GM21529 (cell line): ENCODE data around the gene C12orf75.
A peak's percentile ranks its signal among the peaks of the same experiment; 100 is the strongest.
"Not testable (repeated sequence)": the region's sequence is repeated elsewhere in the genome, so short reads cannot be mapped to it uniquely, and the experiment has no call there.

Experiments used
- ATAC-seq: cut with Tn5 transposase; IDR thresholded peaks from one replicate; pipeline ENCODE4 v1.9.1; 2021; ENCODE audit not compliant: unreplicated experiment

Gene C12orf75

DNA sequence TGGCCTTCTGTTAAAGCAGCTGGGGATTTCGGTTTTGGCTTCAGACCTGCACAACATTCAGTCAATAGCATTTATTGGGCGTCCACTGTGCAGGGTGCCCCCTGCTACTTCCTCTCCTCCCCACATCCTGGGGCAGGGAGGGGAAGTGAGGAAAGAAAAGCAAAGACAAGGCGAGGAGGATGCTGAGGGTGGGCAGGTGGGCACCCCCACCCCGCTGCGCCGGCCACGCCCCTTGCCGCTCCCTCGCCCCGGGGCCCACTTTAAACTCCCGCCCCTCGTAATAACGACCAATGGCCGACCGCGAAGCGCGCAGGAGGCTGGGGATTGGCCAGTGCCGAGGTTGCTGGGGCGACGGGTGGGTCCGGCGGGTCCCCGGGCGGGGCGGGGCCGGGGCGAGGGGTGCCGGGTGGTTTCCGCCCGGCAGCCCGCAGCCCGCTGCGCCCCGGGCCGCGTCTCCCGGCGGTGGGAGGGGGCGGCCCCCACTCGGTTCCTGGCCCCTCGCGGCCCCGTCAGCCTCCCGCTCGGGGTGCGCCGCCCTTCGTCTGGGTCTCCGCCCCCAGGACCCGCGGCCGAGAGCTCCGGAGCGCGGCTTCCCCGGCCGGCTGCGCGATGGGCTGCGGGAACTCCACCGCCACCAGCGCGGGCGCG lies at the start of gene C12orf75:
Gene C12orf75, plus strand, starts transcription at position 409 of the 648 bp plus-strand sequence. Its CDS starts 201 bp downstream, at position 610.
- ATAC-seq: peak; percentile 81

DNA sequence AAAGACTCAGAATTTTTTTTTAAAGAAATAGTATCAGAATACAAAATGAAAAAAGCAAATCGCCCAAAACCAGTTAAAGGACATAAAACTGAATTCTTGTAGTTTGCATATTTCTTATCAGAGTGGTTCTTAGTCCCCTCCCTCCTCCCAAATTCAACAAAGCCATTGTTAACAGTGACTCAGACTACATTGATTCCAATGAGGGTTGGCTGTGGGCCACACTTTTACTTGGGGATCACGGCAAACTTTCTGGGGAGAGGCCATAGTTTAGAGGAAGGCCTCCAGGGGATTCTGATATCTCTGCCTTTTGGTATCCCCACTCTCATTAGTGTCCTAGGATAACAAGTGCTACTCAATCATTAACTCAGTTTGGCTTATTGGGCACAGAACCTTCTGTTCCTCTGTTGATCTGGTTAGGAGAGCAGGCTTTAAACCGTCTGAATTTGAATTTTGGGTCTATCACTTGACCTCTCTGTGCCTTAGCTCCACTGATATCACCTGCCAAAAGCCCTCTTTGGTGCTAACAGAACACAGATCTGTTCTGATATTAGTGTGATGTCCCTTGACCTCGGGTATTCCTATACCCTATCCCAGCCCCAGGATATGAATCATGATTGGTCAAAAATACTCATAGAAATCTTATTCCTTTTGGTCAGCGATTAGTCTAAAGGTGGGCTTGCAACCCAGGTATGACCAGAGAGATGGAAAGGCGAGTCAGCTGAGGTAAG lies 49.4 kb upstream of the C12orf75 start:
- no peak for ATAC-seq

DNA sequence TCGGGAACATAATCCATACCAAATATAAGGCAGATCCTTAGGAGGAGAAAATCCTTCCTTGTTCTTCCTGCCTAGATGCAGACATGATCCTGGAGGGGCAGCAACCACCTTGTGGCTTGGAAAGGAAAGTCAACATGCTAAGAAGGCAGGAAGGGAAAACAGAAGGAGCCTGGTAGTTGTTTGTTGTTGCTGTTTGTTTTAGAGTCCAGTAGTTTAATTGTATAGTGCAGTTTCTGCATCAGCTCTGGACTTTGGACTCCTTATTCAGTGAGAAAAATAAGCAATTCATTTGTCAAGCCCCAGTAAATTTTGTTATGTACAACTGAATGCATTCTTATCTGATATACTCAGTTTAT lies 48.8 kb upstream of the C12orf75 start:
- no peak for ATAC-seq

DNA sequence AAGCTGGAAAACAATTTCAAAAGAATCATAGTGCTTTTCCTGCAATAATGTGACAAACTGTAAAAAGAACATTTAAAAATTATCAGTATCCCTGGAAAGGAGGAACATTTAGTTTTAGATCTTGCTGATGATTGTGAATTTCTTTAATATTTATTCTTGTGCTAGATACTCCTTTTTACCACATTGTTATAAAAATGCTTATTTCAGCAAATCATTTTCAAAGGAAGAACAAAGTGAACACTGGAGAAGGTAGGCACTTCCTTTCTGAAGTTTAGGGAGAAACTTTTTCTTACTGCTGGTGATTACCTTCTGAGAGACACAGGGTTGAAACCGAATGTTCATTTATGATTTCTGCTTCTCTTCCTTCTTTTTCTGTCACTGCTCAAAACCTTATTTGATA lies 45.1 kb upstream of the C12orf75 start:
- ATAC-seq: no peak

DNA sequence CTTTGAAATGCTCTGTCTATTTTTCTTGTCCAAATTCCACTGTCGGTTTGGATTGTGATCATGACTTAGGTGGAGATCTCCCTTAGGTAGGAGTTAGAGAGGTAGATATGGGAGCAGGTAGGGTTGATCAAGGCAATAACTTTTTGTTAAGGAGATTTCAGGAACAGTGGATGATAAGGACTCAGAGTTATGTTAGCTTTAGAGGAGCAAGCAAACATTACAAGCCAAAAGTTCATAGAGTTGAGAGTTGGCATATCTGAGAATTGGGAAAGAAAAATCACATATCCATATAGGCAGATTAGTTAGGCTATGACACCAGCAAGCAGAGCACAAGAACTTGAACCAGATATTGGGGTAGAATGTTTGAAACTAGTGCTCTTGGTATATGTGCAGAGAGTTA lies 43.1 kb upstream of the C12orf75 start:
- no peak for ATAC-seq

DNA sequence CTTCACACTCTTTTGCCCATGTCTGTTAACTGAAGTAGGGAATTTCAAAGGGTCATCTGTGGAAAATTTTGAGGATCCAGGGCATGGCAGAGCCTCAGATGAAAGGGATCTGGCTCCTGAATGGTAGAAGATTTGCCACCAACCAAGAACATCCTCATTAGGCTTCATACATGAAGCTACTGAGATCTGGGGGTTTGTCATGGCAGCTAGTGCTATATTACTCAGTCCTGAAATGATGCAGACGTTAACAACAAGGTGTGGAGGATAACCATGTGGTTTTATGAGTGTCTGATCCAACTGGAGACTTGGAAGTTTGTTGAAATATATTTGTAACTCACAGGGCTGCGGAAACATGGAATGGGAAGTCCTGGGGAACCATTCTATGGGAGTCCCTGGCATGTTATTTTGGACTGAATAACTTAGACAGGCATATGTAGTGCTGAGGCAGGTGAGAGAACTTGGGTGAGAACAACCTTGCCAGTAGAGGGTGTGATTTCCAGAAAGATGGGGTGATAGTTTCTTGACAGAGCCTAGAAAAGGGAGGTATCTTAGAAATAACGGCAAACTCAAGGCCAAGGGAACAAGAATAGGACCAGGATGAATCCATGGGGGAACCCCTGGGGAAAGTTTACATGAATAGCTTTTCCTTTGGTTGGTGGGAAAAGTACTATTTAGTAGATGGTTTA lies 42.0 kb upstream of the C12orf75 start:
- no peak for ATAC-seq

DNA sequence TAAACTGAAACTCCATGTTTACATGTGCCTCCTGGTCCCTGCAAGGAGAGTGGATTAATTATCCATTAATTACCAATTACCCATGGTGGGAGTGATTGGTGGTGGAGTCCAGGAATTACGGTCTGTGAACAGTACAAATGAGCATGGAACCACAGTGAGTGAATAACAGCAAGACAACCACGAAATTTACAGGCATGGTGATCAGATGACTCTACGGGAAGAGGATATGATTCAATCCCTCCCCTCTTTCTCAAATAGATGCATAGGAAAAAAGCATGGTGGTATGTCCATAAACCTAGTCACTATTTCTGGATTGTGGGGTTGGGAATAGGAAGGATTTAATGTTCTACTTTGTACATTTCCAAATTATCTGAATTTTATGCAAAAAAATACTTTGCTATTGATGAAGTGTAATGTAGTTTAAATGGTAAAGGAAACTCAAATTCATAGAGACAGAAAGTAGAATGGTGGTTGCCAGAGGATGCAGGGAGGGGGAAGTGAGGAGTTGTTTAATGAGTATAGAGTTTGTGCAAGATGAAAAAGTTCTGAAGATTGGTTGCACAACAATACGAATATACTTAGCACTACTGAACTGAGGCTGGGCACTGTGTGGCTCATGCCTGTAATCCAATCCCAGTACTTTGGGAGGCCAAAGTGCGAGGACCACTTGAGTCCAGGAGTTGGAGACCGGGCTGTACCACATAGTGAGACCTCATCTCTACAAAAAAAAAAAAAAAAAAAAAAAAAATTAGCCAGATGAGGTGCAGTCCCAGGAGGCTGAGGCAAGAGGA lies 41.2 kb upstream of the C12orf75 start:
- no peak for ATAC-seq

DNA sequence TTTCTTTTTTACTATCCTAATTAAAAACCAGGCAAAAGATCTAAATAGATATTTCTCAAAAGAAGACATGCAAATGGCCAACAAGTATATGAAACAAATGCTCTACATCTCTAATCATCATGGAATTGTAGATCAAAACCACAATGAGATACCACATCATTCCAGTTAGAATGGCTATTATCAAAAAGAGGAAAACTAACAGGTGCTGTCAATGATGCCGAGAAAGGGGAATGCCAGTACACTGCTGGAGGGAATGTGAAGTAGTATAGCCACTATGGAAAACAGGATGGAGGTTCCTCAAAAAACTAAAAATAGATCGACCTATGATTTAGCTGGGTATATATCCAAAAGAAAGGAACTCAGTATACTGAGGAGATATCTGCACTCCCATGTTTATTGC lies 39.0 kb upstream of the C12orf75 start:
- no peak for ATAC-seq

DNA sequence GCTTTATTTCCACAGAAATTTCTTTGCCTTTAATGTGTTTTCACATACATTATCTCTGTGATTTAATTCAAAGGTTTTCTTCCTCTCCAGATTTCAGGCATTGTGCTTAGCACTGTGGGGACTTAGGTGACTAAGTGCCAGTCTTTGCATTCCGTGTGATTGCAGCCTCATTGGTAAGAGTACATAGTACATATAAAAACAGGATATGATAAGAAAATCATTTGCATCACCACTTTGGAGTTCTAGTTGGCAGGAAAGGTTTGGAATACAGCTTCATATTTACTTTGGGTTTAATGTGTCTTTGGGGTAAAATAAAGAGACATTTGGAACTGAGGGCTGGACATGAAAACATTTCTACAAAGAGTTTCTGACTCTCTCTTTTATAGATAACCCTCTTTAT lies 37.8 kb upstream of the C12orf75 start:
- no peak for ATAC-seq

DNA sequence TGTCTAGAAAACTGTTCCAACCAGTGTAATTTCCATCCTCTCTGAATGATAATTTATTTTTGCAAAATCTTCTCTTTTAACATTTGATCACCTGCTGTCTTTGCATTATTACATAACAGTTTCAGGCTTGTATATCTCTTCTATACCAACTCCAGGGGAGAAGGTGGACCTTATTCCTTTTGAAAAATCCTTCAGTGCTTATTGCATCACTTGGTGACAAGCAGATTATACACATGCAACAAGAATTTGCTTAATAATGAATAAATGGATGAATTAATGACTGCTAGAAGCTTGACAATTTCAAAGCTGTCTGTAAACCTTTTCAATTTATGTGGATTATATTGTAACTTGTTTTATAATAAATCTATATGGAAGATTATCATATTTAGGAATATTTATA lies 37.3 kb upstream of the C12orf75 start:
- ATAC-seq: no peak

DNA sequence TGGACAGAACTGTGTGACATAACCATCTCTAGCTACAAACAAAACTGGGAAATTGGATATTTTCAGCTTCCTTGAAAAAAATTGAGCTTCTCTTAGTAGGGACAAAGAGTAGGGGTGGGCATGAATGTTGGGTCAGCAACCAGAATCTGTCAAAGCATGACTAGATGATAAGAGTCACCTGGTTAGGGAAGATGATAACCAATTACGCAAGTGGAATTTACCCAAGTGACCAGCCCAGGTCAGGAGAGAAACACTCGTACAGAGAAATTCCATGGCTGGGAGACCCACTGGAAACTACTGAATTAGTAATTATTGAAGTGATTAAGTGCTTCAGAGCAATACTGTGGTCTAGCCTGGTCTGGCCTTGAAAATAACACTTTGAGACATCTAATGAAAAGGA lies 36.3 kb upstream of the C12orf75 start:
- ATAC-seq: no peak

DNA sequence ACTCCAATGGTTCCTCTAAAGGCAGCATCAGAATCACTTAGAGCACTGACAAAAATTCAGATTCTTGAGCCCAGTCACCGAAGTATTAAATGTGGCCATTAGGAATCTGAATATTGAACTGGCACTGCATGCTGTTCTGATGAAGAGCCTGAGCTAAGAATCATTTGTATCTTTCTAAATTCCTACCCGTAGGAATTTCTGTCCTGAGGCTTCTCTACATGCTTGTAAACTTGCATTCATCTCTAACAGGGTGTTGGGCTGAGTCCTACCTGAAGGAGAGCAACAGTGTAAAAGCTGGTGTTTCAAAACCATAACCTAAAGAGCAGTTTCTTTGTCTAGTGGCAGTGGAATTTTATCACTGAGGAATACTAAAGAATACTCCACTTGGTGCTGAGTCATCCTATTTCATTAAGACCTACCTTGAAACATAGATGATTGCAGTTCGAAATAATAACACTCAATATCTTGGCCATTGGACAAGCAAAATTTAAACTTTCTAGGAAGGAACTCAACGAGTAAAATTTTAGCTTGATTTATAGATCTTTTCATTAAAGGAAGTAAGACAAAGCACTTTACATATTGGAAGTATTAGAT lies 35.5 kb upstream of the C12orf75 start:
- ATAC-seq: no peak

DNA sequence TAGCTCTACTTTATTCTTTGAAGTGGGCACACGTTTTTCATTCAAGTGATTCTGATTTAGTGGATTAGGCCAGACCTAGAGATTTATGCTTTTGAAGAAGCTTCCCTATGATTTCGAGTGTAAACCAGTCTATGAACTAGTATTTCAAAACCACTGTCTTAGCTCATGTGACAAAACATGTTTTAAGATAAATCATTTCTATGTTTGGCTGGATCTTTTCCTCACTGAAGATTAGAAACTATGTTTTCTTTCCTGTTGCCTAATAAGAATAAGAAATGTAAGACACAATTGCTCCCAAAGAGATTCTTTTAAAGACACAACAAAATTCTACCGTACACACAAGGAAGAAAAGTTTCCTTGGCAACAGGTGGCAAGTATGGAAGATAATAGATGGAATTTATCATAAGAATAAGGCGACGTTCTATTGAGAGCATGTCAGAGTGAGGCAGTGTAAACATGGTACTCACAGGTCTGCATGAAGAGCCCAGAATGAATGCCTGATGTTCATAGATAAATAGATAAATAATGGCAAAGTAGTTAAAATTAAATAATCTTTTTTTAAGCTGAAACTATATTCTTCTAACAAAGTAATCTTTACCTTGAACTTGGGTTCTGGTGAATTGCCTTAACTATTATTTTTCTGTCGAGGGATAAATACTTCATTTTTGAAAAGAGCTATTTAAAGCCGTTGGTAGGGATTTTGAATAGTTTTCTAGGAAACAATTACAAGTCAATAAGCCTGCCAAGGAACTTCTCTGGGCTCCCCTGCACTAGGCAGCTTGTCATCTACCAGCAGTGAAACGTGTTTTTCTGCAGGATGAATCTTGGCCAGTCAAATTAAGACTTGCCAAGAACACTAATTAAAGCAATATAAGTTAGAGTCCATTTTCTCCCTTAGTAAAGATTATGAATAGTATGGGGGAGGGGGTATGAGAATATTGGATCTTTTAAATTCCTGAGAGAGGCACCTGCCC lies 34.1 kb upstream of the C12orf75 start:
- ATAC-seq: no peak

DNA sequence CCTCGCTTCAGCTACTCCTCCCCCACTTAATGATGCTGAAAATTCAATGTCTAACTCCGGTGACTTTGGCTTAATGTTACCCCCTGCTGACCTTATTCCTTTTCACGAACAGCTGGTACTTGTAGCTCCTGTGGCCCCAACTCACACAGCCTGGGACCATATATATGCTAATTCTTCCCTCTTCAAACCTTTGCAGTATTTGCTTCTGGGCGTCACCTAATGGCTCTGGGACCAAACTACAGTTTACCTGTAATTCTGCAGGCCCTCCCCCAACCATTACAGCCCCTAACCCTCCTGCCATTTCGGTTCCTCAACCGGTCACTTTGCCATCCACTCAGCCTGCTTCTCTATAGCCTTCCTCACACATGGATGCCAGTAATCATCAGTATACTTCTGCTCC lies 29.6 kb upstream of the C12orf75 start:
- no peak for ATAC-seq

DNA sequence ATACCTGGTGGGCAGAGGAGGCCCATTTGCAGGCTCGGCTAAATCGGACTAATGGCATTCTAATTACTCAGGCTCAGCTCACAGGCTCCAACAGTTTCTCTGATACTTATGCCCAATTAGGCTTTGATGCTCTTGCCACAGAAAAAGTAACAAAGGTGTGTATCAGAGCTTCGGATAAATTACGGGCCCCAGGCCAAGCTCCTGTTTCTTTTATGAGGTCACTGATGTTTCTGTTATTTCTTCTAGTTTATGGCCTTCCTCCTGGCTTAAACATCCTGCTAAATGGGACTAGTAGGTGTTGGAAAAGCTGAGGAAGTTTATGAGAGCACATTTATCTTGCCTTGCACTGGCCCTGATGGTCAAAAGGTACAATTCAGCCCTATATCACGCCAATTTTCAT lies 28.8 kb upstream of the C12orf75 start:
- no peak for ATAC-seq

DNA sequence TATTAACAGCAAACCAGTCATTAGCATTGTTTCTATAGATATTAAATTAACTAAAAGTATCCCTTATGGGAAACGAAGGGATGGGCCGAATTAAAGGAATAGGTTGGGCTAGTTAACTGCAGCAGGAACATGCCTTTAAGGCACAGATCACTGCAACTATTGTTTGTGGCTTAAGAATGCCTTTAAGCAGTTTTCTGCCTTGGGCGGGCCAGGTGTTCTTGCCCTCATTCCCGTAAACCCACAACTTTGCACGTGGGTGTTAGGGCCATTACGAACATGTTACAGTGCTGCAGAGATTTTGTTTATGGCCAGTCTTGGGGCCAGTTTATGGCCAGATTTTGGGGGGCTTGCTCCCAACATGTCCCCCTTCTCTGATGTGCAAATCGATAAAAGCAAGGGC lies 27.5 kb upstream of the C12orf75 start:
- not testable (repeated sequence) for ATAC-seq

DNA sequence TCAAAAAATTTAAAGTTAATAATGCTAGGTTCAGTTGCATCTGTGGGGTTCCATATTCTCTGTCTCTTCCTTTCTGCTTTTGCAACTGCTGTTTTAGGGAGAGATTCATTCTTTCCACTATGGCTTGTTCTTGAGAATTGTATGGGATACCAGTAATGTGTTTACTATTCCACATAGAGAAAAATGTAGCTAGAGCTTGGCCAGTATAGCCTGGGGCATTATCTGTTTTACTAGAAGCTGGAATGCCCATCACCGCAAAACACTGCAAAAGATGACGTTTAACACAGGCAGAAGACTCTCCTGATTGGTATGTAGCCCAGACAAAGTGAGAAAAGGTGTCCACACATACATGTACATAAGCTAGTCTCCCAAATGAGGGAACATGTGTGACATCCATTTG lies 25.9 kb upstream of the C12orf75 start:
- not testable (repeated sequence) for ATAC-seq

DNA sequence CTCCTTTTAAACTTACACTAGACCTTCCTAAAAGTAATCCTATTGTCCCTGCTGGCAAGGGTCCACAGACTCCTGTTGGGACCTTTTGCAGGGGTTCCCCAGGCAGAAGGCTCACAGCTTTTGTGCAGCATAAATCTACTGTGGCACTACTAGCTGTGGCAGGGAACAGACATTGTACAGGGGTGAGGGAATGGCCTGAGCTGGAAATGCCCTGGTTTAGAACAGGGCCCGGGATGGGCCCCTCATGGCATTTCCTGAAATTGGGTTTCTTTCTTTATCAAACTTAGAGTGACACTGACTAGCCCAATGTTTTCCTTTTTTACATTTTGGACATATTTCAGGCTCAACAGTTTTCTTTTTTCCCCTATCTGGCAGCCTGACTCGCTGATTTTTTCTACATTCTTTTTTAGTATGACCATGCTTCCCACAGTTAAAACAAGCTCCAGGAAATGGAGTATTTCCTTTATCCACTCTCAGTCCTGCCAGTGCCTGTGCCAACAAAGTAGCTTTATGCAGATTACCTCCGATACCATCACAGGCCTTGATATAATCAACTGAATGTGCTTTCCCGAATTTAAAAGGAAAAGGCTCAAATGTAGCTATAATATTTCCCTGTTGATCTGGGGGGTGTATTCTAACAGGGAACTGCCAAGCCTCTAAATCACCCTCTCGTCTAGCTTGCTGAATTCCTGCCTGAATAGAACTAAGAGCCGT lies 22.7 kb upstream of the C12orf75 start:
- ATAC-seq: not testable (repeated sequence)

DNA sequence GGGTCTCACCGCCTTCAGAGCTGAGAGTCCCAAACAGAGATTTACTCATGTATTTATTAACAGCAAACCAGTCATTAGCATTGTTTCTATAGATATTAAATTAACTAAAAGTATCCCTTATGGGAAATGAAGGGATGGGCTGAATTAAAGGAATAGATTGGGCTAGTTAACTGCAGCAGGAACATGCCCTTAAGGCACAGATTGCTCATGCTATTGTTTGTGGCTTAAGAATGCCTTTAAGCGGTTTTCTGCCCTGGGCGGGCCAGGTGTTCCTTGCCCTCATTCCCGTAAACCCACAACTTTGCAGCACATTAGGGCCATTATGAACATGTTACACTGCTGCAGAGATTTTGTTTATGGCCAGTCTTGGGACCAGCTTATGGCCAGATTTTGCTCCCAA lies 21.7 kb upstream of the C12orf75 start:
- not testable (repeated sequence) for ATAC-seq
